GM18870 (cell line): ENCODE measurements around the gene UNC119.
A peak's percentile ranks its signal among the peaks of the same experiment; 100 is the strongest.

Source experiments
- ATAC-seq: cut with Tn5 transposase; IDR thresholded peaks from one replicate; pipeline ENCODE4 v1.9.1; 2021; ENCODE audit warnings: moderate library complexity; ENCODE audit not compliant: unreplicated experiment

UNC119 gene

DNA sequence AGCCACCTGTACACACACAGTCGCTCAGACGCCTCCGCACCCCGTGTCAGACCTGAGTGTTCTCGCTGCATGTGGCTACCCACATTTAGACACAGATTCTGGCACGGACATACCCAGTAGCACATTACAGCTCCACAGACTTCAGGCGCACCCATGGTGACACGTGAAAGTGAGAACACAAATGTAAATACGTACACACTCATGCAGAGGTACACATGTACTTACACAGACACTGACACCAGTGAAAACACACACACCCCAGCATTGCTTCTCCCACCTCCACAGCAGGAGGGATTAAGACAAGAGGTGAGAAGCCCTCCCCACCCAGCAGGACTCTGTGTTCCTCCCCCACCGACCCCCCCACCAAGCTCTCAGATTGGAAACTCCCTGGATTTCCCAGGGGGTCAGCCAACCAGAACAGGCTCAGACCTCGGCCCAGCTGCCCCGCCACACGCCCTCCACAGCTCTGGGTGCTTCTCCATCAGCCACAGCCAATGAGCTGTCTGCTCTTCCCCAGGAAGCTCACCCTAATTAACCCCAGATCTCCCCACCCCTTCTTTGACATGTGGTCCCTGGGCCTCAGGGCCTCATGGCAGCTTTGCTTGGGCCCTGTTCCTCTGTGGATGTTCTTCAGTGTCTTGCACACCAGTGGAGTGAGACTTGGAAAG, 51.6 kb downstream of the UNC119 start:
- peak; percentile 56 for ATAC-seq

DNA sequence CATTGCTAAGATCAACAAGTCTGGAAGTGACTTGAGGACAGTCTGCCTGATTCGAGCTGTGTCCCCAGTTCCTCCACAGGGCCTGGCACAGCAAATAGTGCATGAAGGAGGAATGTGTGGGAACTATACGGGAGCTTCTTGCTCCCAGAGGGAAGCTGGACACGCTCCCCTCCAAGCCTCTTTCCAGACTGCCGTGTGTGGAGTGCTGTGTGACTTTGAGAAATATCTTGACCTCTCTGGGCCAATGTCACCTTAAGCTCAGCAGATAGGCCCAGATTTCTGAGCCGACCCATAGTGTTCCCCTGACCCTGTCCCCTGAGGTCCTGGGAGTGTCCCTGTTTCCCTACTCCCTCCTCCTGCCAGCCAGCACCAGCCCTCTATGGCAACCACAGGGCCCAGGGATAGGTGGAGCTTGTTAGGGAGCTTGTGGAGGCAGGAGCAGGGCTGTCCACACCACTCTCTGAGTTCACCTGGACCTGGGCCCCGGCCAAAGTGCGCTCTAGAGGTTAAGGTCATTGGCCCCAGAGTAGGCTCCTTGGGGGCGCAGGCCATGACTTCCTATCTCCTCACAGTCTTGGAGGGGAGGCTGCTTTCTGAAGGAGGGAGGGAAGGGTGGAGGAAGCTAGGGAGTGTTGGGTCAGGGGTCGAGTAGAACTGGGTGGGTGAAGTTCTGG, 52.6 kb downstream of the UNC119 start:
- no peak for ATAC-seq

DNA sequence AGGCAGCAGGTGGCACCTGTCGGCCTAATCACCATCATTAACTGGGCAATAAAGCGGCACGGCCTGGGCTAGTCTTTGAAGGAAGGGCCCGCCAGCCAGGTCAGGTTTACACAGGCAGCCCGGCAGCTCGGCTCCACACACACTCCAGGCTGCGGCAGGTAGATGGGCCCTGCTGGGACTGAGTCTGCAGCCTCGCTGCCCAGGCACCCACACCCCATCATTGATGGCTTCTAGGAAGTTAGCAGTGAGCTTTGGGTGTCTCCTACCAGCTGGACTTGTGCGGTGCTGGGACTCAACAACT, 53.1 kb downstream of the UNC119 start:
- ATAC-seq: no peak

DNA sequence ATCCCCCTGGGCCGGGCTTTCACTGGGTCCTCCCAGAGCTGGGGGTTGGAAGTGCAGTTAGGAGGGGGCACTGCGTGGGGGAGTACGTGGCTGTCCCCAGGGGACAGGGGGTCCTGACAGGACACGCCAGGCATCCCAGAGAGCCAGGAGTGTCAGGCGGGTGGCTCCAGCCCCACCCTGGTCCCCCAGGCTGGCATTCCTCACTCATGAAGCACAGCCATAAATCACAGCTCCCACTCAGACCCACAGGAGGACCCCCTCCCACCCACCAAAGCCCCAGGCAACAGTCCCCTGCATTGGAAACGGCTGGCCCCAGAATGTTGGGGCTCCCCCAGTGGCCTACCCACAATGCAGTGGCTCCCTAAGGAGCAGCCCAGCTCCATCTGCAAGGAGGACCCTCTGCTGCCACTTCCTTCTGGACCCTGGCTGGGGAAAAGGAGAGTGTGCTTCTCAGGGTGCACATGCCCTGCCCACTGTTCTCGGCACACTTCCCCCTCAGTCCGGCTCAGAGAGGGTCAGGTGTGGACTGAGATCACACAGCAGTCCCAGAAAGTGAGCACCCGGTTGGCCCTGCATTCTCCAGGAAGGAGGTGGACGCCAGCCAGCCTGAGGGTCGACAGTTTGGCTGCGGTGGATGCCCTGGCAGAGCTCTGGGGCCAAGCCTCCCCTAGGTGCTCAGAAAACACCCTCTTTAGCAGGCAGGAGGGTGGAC, 53.6 kb downstream of the UNC119 start:
- no peak for ATAC-seq

DNA sequence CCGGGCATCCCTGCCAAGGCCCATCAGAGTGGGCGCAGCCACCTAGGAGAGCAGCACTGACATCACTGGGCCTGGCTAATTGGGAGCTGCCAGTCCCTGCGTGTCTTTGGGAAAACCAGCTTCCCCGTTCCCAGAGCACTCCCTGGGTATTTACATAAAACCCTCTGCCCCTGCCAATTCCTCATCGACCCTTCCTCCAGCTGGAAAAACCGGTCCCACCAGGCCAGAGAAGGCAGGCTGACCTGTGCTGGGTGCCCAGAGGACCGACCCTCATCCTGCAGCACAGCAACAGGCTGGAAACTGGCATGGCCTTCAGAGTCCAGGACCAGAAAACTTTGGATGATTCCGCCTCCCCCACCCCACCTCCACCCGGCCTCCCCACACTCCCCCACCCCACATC, 54.5 kb downstream of the UNC119 start:
- no peak for ATAC-seq
